Measurements from ENCODE around the gene EBF3.
"Not testable (repeated sequence)": the region's sequence is repeated elsewhere in the genome, so short reads cannot be mapped to it uniquely, and the experiment has no call there.

Gene EBF3

GRCh38 chr10:129926066-129927055, 37.7 kb downstream of the EBF3 start:
- DNase-seq = no peak

- no peak for DNase-seq
These were observed 39.5 kb downstream of the EBF3 start for GRCh38 chr10:129924375-129925085.

DNA sequence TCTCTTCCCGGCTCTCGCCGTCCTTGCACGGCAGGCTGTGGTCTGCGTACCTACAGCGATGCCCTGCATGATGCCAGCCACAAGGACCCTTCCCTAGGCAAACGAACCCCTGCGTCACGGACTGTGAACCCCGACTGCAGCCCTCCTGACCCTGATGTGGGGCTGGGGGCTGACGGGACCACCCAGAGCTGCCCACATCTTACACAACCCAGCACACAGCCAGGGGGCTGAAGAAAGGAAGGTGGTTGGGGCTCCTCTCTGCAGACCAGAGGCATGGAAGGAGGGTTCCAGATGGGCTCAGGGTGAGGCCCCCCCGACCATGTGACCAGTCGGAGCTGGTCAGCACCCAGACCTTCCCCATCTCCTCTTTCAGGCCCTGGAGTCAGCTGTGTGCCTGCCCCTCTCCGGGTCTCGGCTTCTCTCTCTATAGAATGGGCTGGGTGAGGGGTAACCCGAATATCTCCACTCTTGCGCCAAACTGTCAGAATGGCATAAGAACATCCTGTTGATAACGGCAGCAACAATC, 41.4 kb downstream of the EBF3 start:
- DNase-seq = no peak

DNA sequence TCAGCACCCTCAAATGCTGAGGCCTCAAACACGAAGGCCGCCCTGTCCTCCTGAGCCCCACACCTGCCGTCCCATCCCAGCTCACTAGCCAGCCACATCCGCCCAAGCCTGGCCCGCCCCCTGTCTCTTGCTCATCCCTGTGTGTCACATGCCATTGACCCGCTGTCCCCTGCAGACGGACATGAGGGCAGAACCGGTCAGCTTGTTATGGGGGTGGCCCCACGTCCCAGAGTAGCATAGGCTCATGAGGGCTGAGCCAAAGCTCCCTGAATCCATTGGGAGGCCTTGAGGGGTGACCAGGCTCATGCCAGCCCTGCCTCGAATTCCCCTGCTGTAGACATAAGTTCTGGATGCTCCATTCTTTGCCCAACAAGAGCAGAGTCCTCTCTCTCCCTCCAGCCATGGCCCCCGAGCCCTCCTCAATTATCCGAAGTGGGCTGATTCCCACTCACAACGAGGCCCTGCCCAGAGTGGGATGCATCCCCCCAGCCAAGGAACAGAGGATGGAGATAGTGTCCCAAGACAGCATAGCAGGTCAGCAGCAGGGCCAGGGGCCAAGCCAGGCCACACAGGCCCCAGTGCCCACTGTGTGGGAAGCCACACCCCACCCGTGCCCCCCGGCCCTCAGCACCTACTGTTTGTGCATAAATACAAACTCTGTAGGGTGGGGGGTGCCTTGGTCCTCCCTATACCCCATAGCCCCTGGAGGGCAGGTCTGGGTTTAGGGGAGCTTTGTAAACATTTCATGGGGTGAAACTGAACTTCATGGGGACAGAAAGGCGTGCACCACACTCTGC, 42.1 kb downstream of the EBF3 start:
- DNase-seq = no peak

- no peak for DNase-seq
These were observed 42.9 kb downstream of the EBF3 start for GRCh38 chr10:129921065-129921670.

DNA sequence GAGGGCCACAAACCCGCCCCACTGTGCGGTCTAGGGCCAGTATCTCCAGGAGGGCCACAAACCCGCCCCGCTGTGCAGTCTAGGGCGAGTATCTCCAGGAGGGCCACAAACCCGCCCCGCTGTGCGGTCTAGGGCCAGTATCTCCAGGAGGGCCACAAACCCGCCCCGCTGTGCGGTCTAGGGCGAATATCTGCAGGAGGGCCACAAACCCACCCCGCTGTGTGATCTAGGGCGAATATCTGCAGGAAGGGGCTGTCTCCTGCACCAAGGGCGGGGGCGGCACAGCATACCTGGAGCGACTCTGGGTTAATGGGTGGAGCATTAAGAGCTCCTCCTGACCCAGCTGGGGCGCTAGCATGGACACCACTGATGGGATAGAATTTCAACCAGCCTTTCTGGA, 43.9 kb downstream of the EBF3 start:
- DNase-seq = not testable (repeated sequence)

- no peak for DNase-seq
These were observed 44.7 kb downstream of the EBF3 start for GRCh38 chr10:129919358-129919757.

DNA sequence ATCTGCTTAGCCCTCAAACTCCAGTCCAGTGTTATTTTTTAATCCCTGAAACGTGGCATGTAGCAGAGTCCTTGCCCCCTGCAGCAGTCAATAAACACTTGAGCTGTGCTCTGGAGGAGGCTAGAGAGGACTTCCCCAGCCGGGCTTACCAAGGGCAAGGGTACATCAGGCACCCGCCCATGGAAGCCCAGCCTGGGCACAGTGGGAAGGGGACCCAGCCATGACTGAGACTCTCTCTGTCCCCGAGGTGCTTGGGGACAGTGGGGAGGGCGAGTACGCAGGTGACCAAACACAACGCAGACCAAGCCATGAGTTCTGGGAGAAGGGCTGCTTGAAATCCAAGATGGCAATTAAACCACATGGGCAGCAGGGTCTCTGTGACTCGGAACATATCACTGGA, 45.2 kb downstream of the EBF3 start:
- DNase-seq = no peak

GRCh38 chr10:129918401-129918800, 45.7 kb downstream of the EBF3 start:
- DNase-seq = no peak

- DNase-seq = no peak
These were observed 46.1 kb downstream of the EBF3 start for GRCh38 chr10:129917936-129918335.

GRCh38 chr10:129916506-129916995, 47.5 kb downstream of the EBF3 start:
- no peak for DNase-seq

GRCh38 chr10:129915526-129916378, 48.3 kb downstream of the EBF3 start:
- no peak for DNase-seq

DNA sequence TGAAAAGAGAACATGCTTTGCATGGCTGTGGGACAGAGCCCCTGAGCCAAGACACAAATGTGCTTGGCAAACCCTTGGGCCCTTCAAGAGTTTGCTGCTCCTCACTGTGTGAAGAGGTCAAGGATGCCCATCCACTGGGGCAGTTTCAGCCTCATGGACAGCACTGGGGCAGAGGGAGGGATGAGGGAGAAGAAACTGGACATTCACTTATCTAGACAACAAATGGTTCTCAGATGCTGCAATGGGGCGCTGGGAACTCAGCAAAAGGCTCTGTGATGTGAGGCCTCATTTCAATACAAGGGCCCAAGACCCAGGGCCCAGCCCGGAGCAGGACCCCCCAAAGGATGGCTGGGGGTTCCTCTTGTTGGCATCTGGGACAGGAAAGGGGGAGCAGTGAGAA, 49.1 kb downstream of the EBF3 start:
- no peak for DNase-seq

DNA sequence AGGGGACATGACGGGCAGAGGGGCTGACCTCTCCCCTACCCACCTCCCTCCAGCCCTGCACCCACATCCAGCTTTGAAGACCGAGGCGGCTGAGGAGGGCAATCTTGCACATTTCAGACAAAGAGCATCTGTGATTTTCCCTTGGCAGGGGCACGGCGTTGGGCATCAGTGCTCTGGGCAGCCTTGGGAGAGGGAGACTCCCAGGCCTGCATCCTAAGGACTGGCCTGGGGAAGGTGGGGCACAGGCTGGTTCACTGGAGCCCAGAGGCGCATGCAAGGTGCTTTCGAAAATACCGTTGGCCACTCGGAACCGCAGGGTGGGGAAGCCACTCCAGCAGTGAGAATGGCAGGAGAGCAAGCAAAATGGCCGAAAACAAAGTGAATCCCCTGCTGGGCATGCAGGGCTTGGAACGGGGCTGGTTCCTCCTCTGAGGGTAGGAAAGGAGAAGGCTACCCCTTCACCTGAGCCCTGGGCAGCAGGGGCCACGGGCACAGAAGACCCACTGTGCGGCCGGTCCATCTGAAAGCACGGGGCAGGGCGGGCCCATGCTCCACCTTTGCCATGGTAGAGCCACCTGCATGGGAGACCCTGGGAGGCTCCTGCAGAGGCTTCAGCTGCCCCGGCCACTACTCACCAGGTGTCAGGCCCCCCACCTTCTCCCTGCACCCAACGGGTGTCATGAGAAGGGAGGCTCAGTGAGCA, 49.8 kb downstream of the EBF3 start:
- DNase-seq = no peak

DNA sequence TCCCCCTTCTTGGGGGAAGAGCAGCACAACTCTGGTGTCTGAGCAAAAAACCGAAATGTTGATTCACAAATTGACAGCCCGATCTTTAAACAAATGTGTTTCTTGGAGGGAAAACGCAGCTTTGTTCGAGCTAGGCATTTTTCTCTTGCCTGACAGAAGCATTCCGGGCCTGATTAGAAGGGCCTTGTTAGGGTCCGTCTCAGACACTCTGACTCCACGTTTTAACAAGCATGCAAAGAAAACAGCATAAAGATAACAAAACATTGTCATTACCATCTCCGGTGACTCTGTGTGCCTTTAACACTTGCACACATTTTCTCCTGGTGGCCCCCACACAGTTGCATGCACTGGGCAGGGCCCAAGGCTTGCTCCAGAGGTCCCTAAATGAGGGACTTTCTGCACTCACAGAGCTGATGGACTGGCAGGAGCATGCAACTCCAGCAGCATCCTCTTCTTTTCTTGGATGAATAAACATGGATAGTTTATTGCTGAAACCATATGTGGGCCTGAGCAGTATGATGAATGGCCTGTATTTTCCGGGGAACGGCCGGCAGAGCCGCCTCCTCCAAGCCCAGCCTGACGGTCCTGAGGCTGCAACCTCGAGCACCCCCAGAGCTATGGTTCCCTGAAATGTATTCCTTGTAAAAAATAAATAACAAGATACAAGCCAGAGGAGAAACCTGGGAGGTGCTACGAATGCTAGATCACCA, 50.9 kb downstream of the EBF3 start:
- no peak for DNase-seq

- DNase-seq = no peak
These were observed 51.7 kb downstream of the EBF3 start for GRCh38 chr10:129912166-129912917.

DNA sequence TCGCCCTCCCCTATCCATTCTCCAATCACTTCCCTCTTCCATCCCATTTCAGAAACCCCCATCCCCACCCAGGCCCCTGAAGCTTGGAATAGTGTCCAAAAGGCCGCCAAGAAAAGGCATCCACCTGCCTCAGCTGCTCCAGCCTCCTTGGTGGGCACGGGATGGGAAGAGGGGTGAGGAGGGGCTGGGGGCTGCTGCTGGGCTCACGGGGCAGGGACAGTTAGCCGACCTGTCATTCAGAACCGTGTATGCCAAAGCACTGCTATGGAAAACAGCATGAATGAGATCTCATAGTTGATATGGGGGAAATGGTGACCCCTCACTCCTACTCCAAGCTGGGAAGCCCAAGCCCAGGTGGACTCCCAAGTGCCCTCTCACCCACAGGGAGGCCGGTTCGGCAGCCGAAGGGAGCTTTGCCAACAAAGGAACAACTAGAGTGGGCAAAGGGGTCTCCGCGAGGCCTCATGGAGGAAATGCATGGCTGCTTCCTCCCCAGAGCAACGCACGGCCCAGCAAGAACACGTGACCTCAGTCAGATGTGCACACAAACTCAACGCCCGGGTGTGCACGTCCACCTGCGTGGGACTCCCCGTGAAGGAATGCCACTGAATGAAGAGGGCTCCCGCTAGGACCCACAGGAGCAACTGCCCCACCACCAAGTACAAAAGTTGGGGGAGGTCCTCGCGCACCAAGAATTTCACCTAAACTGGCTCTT, 52.5 kb downstream of the EBF3 start:
- DNase-seq = no peak

DNA sequence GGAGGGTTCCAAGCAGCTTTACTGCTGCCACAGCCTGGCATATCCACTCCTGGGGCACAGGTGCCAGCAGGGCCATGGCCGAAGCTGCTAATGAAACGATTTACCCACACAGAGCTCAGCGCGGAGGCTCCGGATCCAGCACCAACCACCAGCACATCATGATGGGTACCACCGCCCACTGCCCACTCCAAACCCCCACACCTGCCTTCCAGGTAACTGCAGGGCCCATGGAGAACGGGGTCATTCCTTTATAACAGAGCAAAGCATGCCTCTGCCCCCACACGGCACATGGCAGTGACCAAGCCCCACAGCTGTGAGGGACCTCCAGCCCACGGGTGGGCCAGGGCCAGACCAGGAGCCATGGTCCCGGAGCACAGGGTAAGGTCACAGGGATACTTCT, 53.2 kb downstream of the EBF3 start:
- no peak for DNase-seq
